Esophagus squamous epithelium (tissue), 4 donors: ENCODE measurements around the gene SLC41A3.

Experiments used
- CTCF ChIP-seq, 6 experiments: fragments of 450-650 bp in 4 of 6; fragments of 200-600 bp in 2 of 6; sonication (generic) in 2 of 6; IDR thresholded peaks; one replicate each; pipeline ENCODE4 v1.5.1; 2016 to 2019; ENCODE audit warnings: antibody characterized with exemption in 6 of 6, mild to moderate bottlenecking in 4 of 6, moderate library complexity in 4 of 6
- POLR2A ChIP-seq, 4 donors: fragments of 450-650 bp; IDR thresholded peaks; one replicate each; pipeline ENCODE4 v1.6.1; 2017; ENCODE audit warnings: antibody characterized with exemption in 4 of 4, mild to moderate bottlenecking in 4 of 4, moderate library complexity in 3 of 4

- TF ChIP-seq CTCF (IDR thresholded peaks at IDR 0.05) (no peak), POLR2A (IDR thresholded peaks at IDR 0.05) (no peak)
These were observed 1.4 kb downstream of the SLC41A3 start for GRCh38 chr3:126082362-126083137.
